Activated CD4-positive, alpha-beta memory T cell treated with anti-CD3 and anti-CD28 coated beads for 36 hours (primary cell): ENCODE measurements around the gene POLR2J. TPM values are rescaled to one million over a fixed set of nuclear protein-coding genes. Genes with fewer than 3 reads are reported as not detected.

Experiments
- CTCF ChIA-PET: fragments of 350-600 bp; sonication (Branson Sonifier 250); formaldehyde crosslinking; loops from one replicate; lab custom pipeline; 2021; ENCODE audit warnings: antibody characterized with exemption, inconsistent platforms; lab: Charles Lee
- POLR2A ChIA-PET: fragments of 350-600 bp; sonication (Branson Sonifier 250); formaldehyde crosslinking; loops from one replicate; lab custom pipeline; 2021; ENCODE audit warnings: antibody characterized with exemption; lab: Charles Lee
- DNase-seq: peaks from one replicate; pipeline ENCODE4 v3.0.0-alpha.2; 2020
- H3K27ac Mint-ChIP-seq: one replicate; pipeline ENCODE4 v1.8.0; 2021; ENCODE audit warnings: mixed read lengths
- H3K27me3 Mint-ChIP-seq: one replicate; pipeline ENCODE4 v1.8.0; 2021; ENCODE audit warnings: mixed read lengths
- H3K36me3 Mint-ChIP-seq: one replicate; pipeline ENCODE4 v1.8.0; 2021; ENCODE audit warnings: mixed read lengths
- H3K4me1 Mint-ChIP-seq: one replicate; pipeline ENCODE4 v1.8.0; 2021; ENCODE audit warnings: low read depth, mixed read lengths
- H3K4me3 Mint-ChIP-seq: one replicate; pipeline ENCODE4 v1.8.0; 2021; ENCODE audit warnings: mild to moderate bottlenecking, mixed read lengths
- H3K9me3 Mint-ChIP-seq: one replicate; pipeline ENCODE4 v1.8.0; 2021; ENCODE audit warnings: mixed read lengths
- intact Hi-C: fragments of 100-400 bp; cut with micrococcal nuclease; formaldehyde crosslinking; loops from one replicate; pipeline ENCODE4 v1.15.1; 2023
- total RNA-seq, 2 experiments: library from RNA; stranded (reverse); gene quantifications; one replicate each; pipeline ENCODE4 v1.2.3, GENCODE V29; 2021

POLR2J gene
- total RNA-seq, 2 experiments from 2014 or later: 44.4 to 44.7 TPM

GRCh38 chr7:102444961-102445673 is 33.6 kb downstream of the POLR2J start:
- ChIA-PET CTCF (interaction anchor here (1.1 kb wide), 1 partner anchor 22 kb away, joined by 3 read pairs; no protein-coding TSS in a partner anchor), POLR2A (no interaction called here)
- peaks cover under 1% of the 10 kb centered on the region for H3K4me1 Mint-ChIP-seq
- no peak overlapping the region for H3K27ac Mint-ChIP-seq
- DNase-seq: no peak
- peaks cover 9% of the 10 kb centered on the region for H3K36me3 Mint-ChIP-seq
- H3K9me3 Mint-ChIP-seq: no peaks in the 10 kb centered on the region
- intact Hi-C loops: no loop called here
- no peaks in the 10 kb centered on the region for H3K27me3 Mint-ChIP-seq
- no peak overlapping the region for H3K4me3 Mint-ChIP-seq

GRCh38 chr7:102439963-102440795 is 38.5 kb downstream of the POLR2J start:
- H3K36me3 Mint-ChIP-seq: peaks cover 15% of the 10 kb centered on the region
- POLR2A ChIA-PET: interaction anchor here (0.6 kb wide), 1 partner anchor 11 kb away, joined by 3 read pairs; no protein-coding TSS in a partner anchor
- no peak overlapping the region for H3K27ac Mint-ChIP-seq

GRCh38 chr7:102436118-102436517 is 42.6 kb downstream of the POLR2J start:
- H3K36me3 Mint-ChIP-seq: peaks cover 6% of the 10 kb centered on the region
- H3K4me1 Mint-ChIP-seq: peaks cover 27% of the 10 kb centered on the region
- no peak overlapping the region for H3K27ac Mint-ChIP-seq
- intact Hi-C loops: no loop called here
- H3K4me3 Mint-ChIP-seq: no peak overlapping the region
- no peaks in the 10 kb centered on the region for H3K27me3 Mint-ChIP-seq
- ChIA-PET CTCF (interaction anchor here (1.1 kb wide), 1 partner anchor 31 kb away, joined by 3 read pairs; no protein-coding TSS in a partner anchor), POLR2A (no interaction called here)
- no peaks in the 10 kb centered on the region for H3K9me3 Mint-ChIP-seq
- no peak for DNase-seq

More at GRCh38 chr7:102439963-102440795, 38.5 kb downstream of the POLR2J start:
- CTCF ChIA-PET: interaction anchor here (1.0 kb wide), 1 partner anchor 22 kb away, joined by 3 read pairs; no protein-coding TSS in a partner anchor
- Mint-ChIP-seq H3K4me3 (no peak overlapping the region), H3K4me1 (peaks cover 3% of the 10 kb centered on the region), H3K9me3 (no peaks in the 10 kb centered on the region), H3K27me3 (no peaks in the 10 kb centered on the region)
- no peak for DNase-seq
- intact Hi-C loops: no loop called here

- ChIA-PET CTCF (interaction anchor here (0.6 to 2.9 kb wide), 5 partner anchors 16 to 36 kb away, joined by 3 to 11 read pairs (median 4); no protein-coding TSS in a partner anchor), POLR2A (interaction anchor here (0.9 to 2.5 kb wide), 5 partner anchors 8 to 38 kb away, joined by 3 to 12 read pairs (median 4); partner anchors contain the start of genes ALKBH4 and PRKRIP1)
- Mint-ChIP-seq H3K4me3 (peak overlapping the region; percentile 81), H3K36me3 (peaks cover 4% of the 10 kb centered on the region), H3K27ac (peak overlapping the region; percentile 49), H3K27me3 (no peaks in the 10 kb centered on the region), H3K9me3 (no peaks in the 10 kb centered on the region), H3K4me1 (peaks cover 47% of the 10 kb centered on the region)
- intact Hi-C loops: no loop called here
- DNase-seq: peak; percentile 40
Measured at GRCh38 chr7:102434039-102434486, 44.7 kb downstream of the POLR2J start.

GRCh38 chr7:102433219-102434038 is 45.3 kb downstream of the POLR2J start, which contains the start of gene ORAI2:
TSS of gene ORAI2 (plus strand) at chr7:102433575. CDS start at chr7:102438957, 5,382 bp downstream.
- Mint-ChIP-seq H3K27ac (peak within 1 kb of the TSS; percentile 93), H3K4me1 (peaks cover 48% of the 10 kb centered on the region), H3K27me3 (no peaks in the 10 kb centered on the region), H3K36me3 (peaks cover 3% of the 10 kb centered on the region), H3K9me3 (no peaks in the 10 kb centered on the region), H3K4me3 (peak within 1 kb of the TSS; percentile 81)
- POLR2A ChIA-PET: interaction anchor here (0.9 to 2.5 kb wide), 5 partner anchors 8 to 37 kb away, joined by 3 to 12 read pairs (median 4); partner anchors contain the start of genes ALKBH4 and PRKRIP1
- DNase-seq: peak; percentile 89
- intact Hi-C loops: no loop called here
- CTCF ChIA-PET: interaction anchor here (0.6 to 2.9 kb wide), 4 partner anchors 21 to 36 kb away, joined by 3 to 11 read pairs (median 5); no protein-coding TSS in a partner anchor

GRCh38 chr7:102432442-102433218 is 46.1 kb downstream of the POLR2J start:
- Mint-ChIP-seq H3K27ac (peak overlapping the region; percentile 93), H3K4me3 (peak overlapping the region; percentile 74), H3K27me3 (no peaks in the 10 kb centered on the region), H3K4me1 (peaks cover 54% of the 10 kb centered on the region), H3K9me3 (no peaks in the 10 kb centered on the region), H3K36me3 (peaks cover 3% of the 10 kb centered on the region)
- POLR2A ChIA-PET: interaction anchor here (0.8 to 2.5 kb wide), 3 partner anchors 17 to 32 kb away, joined by 4 to 12 read pairs (median 4); partner anchors contain the start of gene ALKBH4
- peak; percentile 25 for DNase-seq
- intact Hi-C loops: no loop called here
- CTCF ChIA-PET: interaction anchor here (2.0 to 2.9 kb wide), 2 partner anchors 20 to 28 kb away, joined by 6 to 11 read pairs; no protein-coding TSS in a partner anchor

GRCh38 chr7:102431617-102432298 is 47.0 kb downstream of the POLR2J start:
- ChIA-PET POLR2A (interaction anchor here (0.8 to 2.5 kb wide), 2 partner anchors 17 to 32 kb away, joined by 4 to 12 read pairs; partner anchors contain the start of gene ALKBH4), CTCF (interaction anchor here (2.0 to 2.9 kb wide), 2 partner anchors 19 to 27 kb away, joined by 6 to 11 read pairs; no protein-coding TSS in a partner anchor)
- no peaks in the 10 kb centered on the region for H3K9me3 Mint-ChIP-seq
- peaks cover 63% of the 10 kb centered on the region for H3K4me1 Mint-ChIP-seq
- H3K4me3 Mint-ChIP-seq: peak overlapping the region; percentile 74
- intact Hi-C loops: loop anchor here (1.0 kb wide), 1 partner anchor 16 kb away; no protein-coding TSS in a partner anchor
- DNase-seq: peak; percentile 72
- H3K36me3 Mint-ChIP-seq: peaks cover 2% of the 10 kb centered on the region
- peak overlapping the region; percentile 93 for H3K27ac Mint-ChIP-seq
- no peaks in the 10 kb centered on the region for H3K27me3 Mint-ChIP-seq

GRCh38 chr7:102429141-102429899 is 49.4 kb downstream of the POLR2J start:
- DNase-seq: no peak
- intact Hi-C loops: no loop called here
- peaks cover 78% of the 10 kb centered on the region for H3K4me1 Mint-ChIP-seq
- H3K4me3 Mint-ChIP-seq: no peak overlapping the region
- H3K9me3 Mint-ChIP-seq: no peaks in the 10 kb centered on the region
- H3K36me3 Mint-ChIP-seq: peaks cover 19% of the 10 kb centered on the region
- peak overlapping the region; percentile 93 for H3K27ac Mint-ChIP-seq
- ChIA-PET CTCF (interaction anchor here (1.8 kb wide), 1 partner anchor 13 kb away, joined by 7 read pairs; no protein-coding TSS in a partner anchor), POLR2A (interaction anchor here (0.6 kb wide), 1 partner anchor 11 kb away, joined by 3 read pairs; no protein-coding TSS in a partner anchor)
- no peaks in the 10 kb centered on the region for H3K27me3 Mint-ChIP-seq

- POLR2A ChIA-PET: interaction anchor here (0.5 to 4.0 kb wide), 5 partner anchors 9 to 31 kb away, joined by 3 to 34 read pairs (median 5); partner anchors contain the start of gene PRKRIP1
- H3K9me3 Mint-ChIP-seq: no peaks in the 10 kb centered on the region
- H3K4me1 Mint-ChIP-seq: peaks cover 71% of the 10 kb centered on the region
- no peaks in the 10 kb centered on the region for H3K27me3 Mint-ChIP-seq
- CTCF ChIA-PET: interaction anchor here (1.0 to 2.5 kb wide), 4 partner anchors 11 to 23 kb away, joined by 3 to 17 read pairs (median 8); no protein-coding TSS in a partner anchor
- peak overlapping the region; percentile 76 for H3K4me3 Mint-ChIP-seq
- intact Hi-C loops: no loop called here
- H3K36me3 Mint-ChIP-seq: peaks cover 23% of the 10 kb centered on the region
- H3K27ac Mint-ChIP-seq: peak overlapping the region; percentile 100
- no peak for DNase-seq
Measured at GRCh38 chr7:102427019-102427405, 51.7 kb downstream of the POLR2J start.
